Endothelial cell of umbilical vein (primary cell): Measurements from ENCODE around the gene HRK. TPM values are rescaled to one million over a fixed set of nuclear protein-coding genes. Genes with fewer than 3 reads are reported as not detected.

Experiments
- BruUV-seq: library from RNA; stranded (reverse); fragments of 400-500 nt; replicated peaks from 2 replicates; lab custom pipeline; 2021; lab: Mats Ljungman, UMichigan
- CTCF ChIA-PET: fragments of 300-600, 350-600 bp; sonication (Branson Sonifier 250); formaldehyde crosslinking; loops from one replicate; lab custom pipeline; 2021; ENCODE audit warnings: antibody characterized with exemption, inconsistent platforms; lab: Charles Lee
- POLR2A ChIA-PET: fragments of 300-600, 350-600 bp; sonication (Branson Sonifier 250); formaldehyde crosslinking; loops from one replicate; lab custom pipeline; 2021; ENCODE audit warnings: antibody characterized with exemption, inconsistent platforms; lab: Charles Lee
- DNase-seq: peaks from one replicate; pipeline ENCODE4 v3.0.0-alpha.2; 2011; ENCODE audit warnings: low read depth, low spot score
- FAIRE-seq: peaks from 2 replicates; lab custom pipeline; 2011; peaks lifted over from hg19 to GRCh38; lab: Jason Lieb, UNC
- H2AFZ ChIP-seq: 2 replicates; pipeline ENCODE4 v1.6.0; 2012; ENCODE audit warnings: low read depth, low read length, control low read depth, inconsistent platforms
- H3K27ac ChIP-seq: 2 replicates; pipeline ENCODE4 v1.5.1; 2011; ENCODE audit warnings: low read depth, mild to moderate bottlenecking, control low read depth, low read length, moderate library complexity; ENCODE audit not compliant: insufficient read depth
- H3K27me3 ChIP-seq, 2 experiments: 2 replicates each; pipeline versions ENCODE4 v1.6.0 to v1.6.1; 2011; ENCODE audit warnings: low read length in 2 of 2, mixed read lengths in 1 of 2; ENCODE audit not compliant: control insufficient read depth in 2 of 2, insufficient read depth in 2 of 2
- H3K36me3 ChIP-seq, 2 experiments: 2 replicates in 1 of 2; 3 replicates in 1 of 2; pipeline ENCODE4 v1.5.1; 2011; ENCODE audit warnings: low read length in 2 of 2, mild to moderate bottlenecking in 1 of 2, moderate library complexity in 1 of 2; ENCODE audit not compliant: control insufficient read depth in 2 of 2, insufficient read depth in 2 of 2; ENCODE audit errors: extremely low read depth in 1 of 2
- H3K4me1 ChIP-seq: 3 replicates; pipeline ENCODE4 v1.5.1; 2011; ENCODE audit warnings: mild to moderate bottlenecking, low read length; ENCODE audit not compliant: control insufficient read depth, insufficient read depth; ENCODE audit errors: extremely low read depth
- H3K4me2 ChIP-seq: 2 replicates; pipeline ENCODE4 v1.6.1; 2011; ENCODE audit warnings: low read length, control low read depth, mixed read lengths; ENCODE audit not compliant: insufficient read depth
- H3K4me3 ChIP-seq, 3 experiments: fragments of 200-600 bp in 1 of 3; sonication (generic), shearing (Covaris generic) in 1 of 3; replicated peaks in 1 of 3; 2 replicates each; pipeline ENCODE4 v1.5.1; 2011 to 2016; ENCODE audit warnings: control low read depth in 3 of 3, low read length in 3 of 3, mild to moderate bottlenecking in 2 of 3, inconsistent platforms in 1 of 3, low read depth in 1 of 3, moderate library complexity in 1 of 3; ENCODE audit not compliant: insufficient read depth in 1 of 3
- H3K79me2 ChIP-seq: 2 replicates; pipeline ENCODE4 v1.6.0; 2012; ENCODE audit warnings: low read length, inconsistent platforms; ENCODE audit not compliant: control insufficient read depth, insufficient read depth
- H3K9ac ChIP-seq: replicated peaks from 2 replicates; pipeline ENCODE3; 2011; ENCODE audit warnings: low read length, control low read depth; ENCODE audit not compliant: insufficient read depth; ENCODE audit errors: extremely low read depth
- H3K9me1 ChIP-seq: replicated peaks from 3 replicates; pipeline ENCODE4 v1.6.0; 2011; ENCODE audit warnings: mild to moderate bottlenecking, low read length; ENCODE audit not compliant: control insufficient read depth, insufficient read depth; ENCODE audit errors: extremely low read depth
- H3K9me3 ChIP-seq: replicated peaks from 2 replicates; pipeline ENCODE4 v1.5.1; 2012; ENCODE audit warnings: low read length, inconsistent platforms; ENCODE audit not compliant: control insufficient read depth, insufficient read depth
- H4K20me1 ChIP-seq: replicated peaks from 2 replicates; pipeline ENCODE3; 2011; ENCODE audit warnings: mild to moderate bottlenecking, low read length; ENCODE audit not compliant: control insufficient read depth, insufficient read depth; ENCODE audit errors: extremely low read depth
- EZH2 ChIP-seq: IDR thresholded peaks from 2 replicates; pipeline ENCODE4 v1.6.1; 2012; ENCODE audit warnings: borderline replicate concordance, low read depth, mild to moderate bottlenecking, moderate library complexity, low read length, inconsistent platforms; ENCODE audit not compliant: severe bottlenecking
- FOS ChIP-seq: IDR thresholded peaks from 2 replicates; pipeline ENCODE4 v1.6.1; 2011; ENCODE audit warnings: mild to moderate bottlenecking, low read length, moderate library complexity, borderline replicate concordance; ENCODE audit not compliant: insufficient read depth
- GATA2 ChIP-seq: IDR thresholded peaks from 2 replicates; pipeline ENCODE4 v1.7.0; 2011; ENCODE audit warnings: low read depth, mild to moderate bottlenecking, moderate library complexity, mixed read lengths, low read length; ENCODE audit not compliant: insufficient read length, insufficient read depth
- JUN ChIP-seq: IDR thresholded peaks from 2 replicates; pipeline ENCODE4 v1.6.1; 2011; ENCODE audit warnings: borderline replicate concordance, low read depth; ENCODE audit not compliant: insufficient read length, insufficient read depth
- MYC ChIP-seq: IDR thresholded peaks from one replicate; pipeline ENCODE4 v1.6.1; 2011; ENCODE audit warnings: mild to moderate bottlenecking, low read depth, low read length
- POLR2A ChIP-seq: IDR thresholded peaks from 2 replicates; pipeline ENCODE4 v1.6.1; 2012; ENCODE audit warnings: low read depth, mild to moderate bottlenecking, control low read depth, low read length
- POLR2AphosphoS5 ChIP-seq: IDR thresholded peaks from 2 replicates; pipeline ENCODE4 v1.6.1; 2012; ENCODE audit warnings: low read depth, mild to moderate bottlenecking, control low read depth, low read length, moderate library complexity; ENCODE audit not compliant: insufficient read depth
- dilution Hi-C: fragments of 300-500 bp; cut with MboI; formaldehyde crosslinking; loops from one replicate; pipeline ENCODE4 v1.15.0; 2019; ENCODE audit warnings: low sequenced_read_pairs; ENCODE audit not compliant: extremely low pct_ligation_motif_present
- intact Hi-C: fragments of 100-400 bp; cut with micrococcal nuclease; formaldehyde crosslinking; loops from one replicate; pipeline ENCODE4 v1.10.0; 2022
- polyA plus RNA-seq, 4 experiments: library from polyadenylated mRNA; depleted of rRNA in 3 of 4; stranded (reverse) in 3 of 4; unstranded in 1 of 4; fragments of >200 nt; gene quantifications; 2 replicates each; pipeline versions ENCODE4 v1.2.1 to v1.2.3, GENCODE V29; 2011 to 2012; ENCODE audit warnings: missing spikeins in 1 of 4
- total RNA-seq: library from RNA; stranded (reverse); gene quantifications from 2 replicates; pipeline ENCODE4 v1.2.3, GENCODE V29; 2021
- TF ChIP-seq, protein P1 (sequence below), 2 donors: IDR thresholded peaks; 1 replicate in 1 of 2; 2 replicates in 1 of 2; pipeline ENCODE4 v1.5.1; 2011; ENCODE audit warnings: low read length in 2 of 2, mild to moderate bottlenecking in 2 of 2, moderate library complexity in 2 of 2, control low read depth in 1 of 2, inconsistent platforms in 1 of 2, low read depth in 1 of 2; ENCODE audit not compliant: insufficient read depth in 1 of 2; ENCODE audit errors: extremely low read depth in 1 of 2
- TF ChIP-seq, protein P2 (sequence below): IDR thresholded peaks from 2 replicates; pipeline ENCODE4 v1.6.1; 2011; ENCODE audit not compliant: insufficient read depth, insufficient read length

The HRK gene
- total and polyA plus RNA-seq, 2 donors (not counting 3 experiments of a cell fraction or from before 2014, with no cell fraction given): not detected

DNA sequence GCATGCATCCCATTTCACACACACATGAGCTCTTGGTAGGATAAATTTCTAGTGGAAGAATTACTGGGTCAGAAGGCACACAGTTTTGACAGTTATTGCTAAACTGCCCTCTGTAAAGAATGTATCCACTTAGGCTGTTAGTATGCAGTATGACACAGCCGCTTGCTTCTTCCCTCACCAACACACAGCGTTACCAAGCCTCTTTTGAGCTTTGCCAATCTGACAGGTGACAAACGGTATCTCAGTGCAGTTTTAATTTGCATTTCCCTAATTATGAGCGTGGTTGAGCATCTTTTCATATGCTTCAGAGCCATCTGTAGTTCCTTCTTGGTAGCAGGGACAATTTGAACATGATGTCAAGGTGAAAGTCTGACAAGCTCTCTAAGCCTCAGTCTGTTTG is 42.9 kb downstream of the HRK start:
- Histone ChIP-seq H3K9ac (no peak overlapping the region), H3K9me3 (no peaks in the 10 kb centered on the region), H3K79me2 (no peaks in the 10 kb centered on the region), H3K27ac (no peak overlapping the region), H4K20me1 (no peaks in the 10 kb centered on the region), H3K4me1 (no peaks in the 10 kb centered on the region), H3K27me3 (no peaks in the 10 kb centered on the region), H3K4me3 (no peak overlapping the region), H3K4me2 (no peak overlapping the region), H2AFZ (no peak overlapping the region), H3K9me1 (no peaks in the 10 kb centered on the region), H3K36me3 (no peaks in the 10 kb centered on the region)
- dilution Hi-C loops: no loop called here
- BruUV-seq: no TSS peak
- TF ChIP-seq POLR2A: no peak
- TF ChIP-seq FOS: no peak
- TF ChIP-seq, protein P1, sequence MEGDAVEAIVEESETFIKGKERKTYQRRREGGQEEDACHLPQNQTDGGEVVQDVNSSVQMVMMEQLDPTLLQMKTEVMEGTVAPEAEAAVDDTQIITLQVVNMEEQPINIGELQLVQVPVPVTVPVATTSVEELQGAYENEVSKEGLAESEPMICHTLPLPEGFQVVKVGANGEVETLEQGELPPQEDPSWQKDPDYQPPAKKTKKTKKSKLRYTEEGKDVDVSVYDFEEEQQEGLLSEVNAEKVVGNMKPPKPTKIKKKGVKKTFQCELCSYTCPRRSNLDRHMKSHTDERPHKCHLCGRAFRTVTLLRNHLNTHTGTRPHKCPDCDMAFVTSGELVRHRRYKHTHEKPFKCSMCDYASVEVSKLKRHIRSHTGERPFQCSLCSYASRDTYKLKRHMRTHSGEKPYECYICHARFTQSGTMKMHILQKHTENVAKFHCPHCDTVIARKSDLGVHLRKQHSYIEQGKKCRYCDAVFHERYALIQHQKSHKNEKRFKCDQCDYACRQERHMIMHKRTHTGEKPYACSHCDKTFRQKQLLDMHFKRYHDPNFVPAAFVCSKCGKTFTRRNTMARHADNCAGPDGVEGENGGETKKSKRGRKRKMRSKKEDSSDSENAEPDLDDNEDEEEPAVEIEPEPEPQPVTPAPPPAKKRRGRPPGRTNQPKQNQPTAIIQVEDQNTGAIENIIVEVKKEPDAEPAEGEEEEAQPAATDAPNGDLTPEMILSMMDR (IDR thresholded peaks at IDR 0.05; ENCODE audit: extremely low read depth in 1 of 2, insufficient read depth in 1 of 2, low read depth in 1 of 2, low read length in 2 of 2): no peak
- TF ChIP-seq POLR2AphosphoS5: no peak
- no peak for TF ChIP-seq GATA2
- no peak for FAIRE-seq
- intact Hi-C loops: no loop called here
- ChIA-PET CTCF (interaction anchor here (1.0 kb wide), 1 partner anchor 15 kb away, joined by 3 read pairs; no protein-coding TSS in a partner anchor), POLR2A (no interaction called here)
- no peak for DNase-seq

DNA sequence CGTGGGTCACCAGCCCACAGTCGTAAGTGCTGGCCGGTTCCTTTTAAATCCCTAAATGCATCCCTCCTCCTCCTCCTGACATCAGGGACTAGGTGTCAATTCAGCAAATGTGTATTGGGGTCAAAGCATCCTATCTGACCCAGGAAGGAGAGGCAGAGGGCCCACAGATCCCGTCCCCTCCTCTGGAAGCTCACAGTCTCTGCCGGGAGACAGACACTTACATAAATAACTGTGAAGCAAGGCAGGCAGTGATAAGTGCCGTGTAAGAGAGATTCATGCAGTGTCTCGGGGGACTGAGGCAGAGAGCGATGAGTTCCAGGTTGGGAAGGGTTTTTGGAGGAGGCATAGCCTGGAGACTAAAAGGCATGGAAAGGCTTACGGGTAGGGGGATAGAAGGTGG is 44.1 kb downstream of the HRK start:
- ChIA-PET CTCF (no interaction called here), POLR2A (no interaction called here)
- no TSS peak for BruUV-seq
- Histone ChIP-seq H3K9me1 (no peaks in the 10 kb centered on the region), H3K4me1 (no peaks in the 10 kb centered on the region), H3K9me3 (no peaks in the 10 kb centered on the region), H3K4me3 (no peak overlapping the region), H3K27ac (no peak overlapping the region), H3K79me2 (no peaks in the 10 kb centered on the region), H2AFZ (no peak overlapping the region), H4K20me1 (no peaks in the 10 kb centered on the region), H3K36me3 (no peaks in the 10 kb centered on the region), H3K4me2 (no peak overlapping the region), H3K27me3 (no peaks in the 10 kb centered on the region), H3K9ac (no peak overlapping the region)
- intact Hi-C loops: no loop called here
- dilution Hi-C loops: no loop called here
- DNase-seq: no peak
- FAIRE-seq: no peak
- TF ChIP-seq, protein P1 (IDR thresholded peaks at IDR 0.05; ENCODE audit: extremely low read depth in 1 of 2, insufficient read depth in 1 of 2, low read depth in 1 of 2, low read length in 2 of 2): no peak
- TF ChIP-seq EZH2: no peak
- TF ChIP-seq, protein P2, sequence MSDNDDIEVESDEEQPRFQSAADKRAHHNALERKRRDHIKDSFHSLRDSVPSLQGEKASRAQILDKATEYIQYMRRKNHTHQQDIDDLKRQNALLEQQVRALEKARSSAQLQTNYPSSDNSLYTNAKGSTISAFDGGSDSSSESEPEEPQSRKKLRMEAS: no peak
- no peak for TF ChIP-seq JUN
- TF ChIP-seq FOS: no peak
- no peak for TF ChIP-seq GATA2
- no peak for TF ChIP-seq MYC
- no peak for TF ChIP-seq POLR2A
- TF ChIP-seq POLR2AphosphoS5: no peak
